DND-41 (cell line): ENCODE data around the gene NEURL3.

ENCODE experiments used
- CTCF ChIP-seq: IDR thresholded peaks from 2 replicates; pipeline ENCODE4 v1.5.1; 2012; ENCODE audit warnings: borderline replicate concordance, low read length, moderate library complexity, mild to moderate bottlenecking; ENCODE audit not compliant: poor library complexity, severe bottlenecking; ENCODE audit errors: extremely low read depth
- EZH2 ChIP-seq: IDR thresholded peaks from 3 replicates; pipeline ENCODE4 v1.6.1; 2012; ENCODE audit warnings: borderline replicate concordance, low read depth, mild to moderate bottlenecking, moderate library complexity, low read length, inconsistent platforms; ENCODE audit not compliant: severe bottlenecking

GRCh38 chr2:96500385-96501066 is 4.6 kb downstream of the NEURL3 start:
- TF ChIP-seq EZH2: no peak
- no peak for TF ChIP-seq CTCF
